GM19043 (cell line): ENCODE results near the gene PLCH2.
"Not testable (repeated sequence)": the region's sequence is repeated elsewhere in the genome, so short reads cannot be mapped to it uniquely, and the experiment has no call there.

Source experiments
- ATAC-seq: cut with Tn5 transposase; IDR thresholded peaks from one replicate; pipeline ENCODE4 v1.9.1; 2021; ENCODE audit warnings: low read depth; ENCODE audit not compliant: unreplicated experiment

PLCH2 gene

GRCh38 chr1:2540816-2541492 is 64.9 kb downstream of the PLCH2 start:
- ATAC-seq: no peak

GRCh38 chr1:2541619-2542245 is 65.6 kb downstream of the PLCH2 start:
- no peak for ATAC-seq

- no peak for ATAC-seq
Measured at GRCh38 chr1:2542246-2542915, 66.3 kb downstream of the PLCH2 start.

- no peak for ATAC-seq
Measured at GRCh38 chr1:2543543-2544092, 67.5 kb downstream of the PLCH2 start.

- no peak for ATAC-seq
Measured at GRCh38 chr1:2544093-2544874, 68.2 kb downstream of the PLCH2 start.

GRCh38 chr1:2544875-2545640 is 69.0 kb downstream of the PLCH2 start:
- no peak for ATAC-seq

GRCh38 chr1:2545754-2546514 is 69.8 kb downstream of the PLCH2 start:
- ATAC-seq: peak; percentile 23

GRCh38 chr1:2546515-2547209 is 70.6 kb downstream of the PLCH2 start:
- peak; percentile 41 for ATAC-seq

- ATAC-seq: no peak
Measured at GRCh38 chr1:2547210-2548067, 71.3 kb downstream of the PLCH2 start.

GRCh38 chr1:2548068-2548589 is 72.0 kb downstream of the PLCH2 start:
- peak; percentile 3 for ATAC-seq

- ATAC-seq: not testable (repeated sequence)
Measured at GRCh38 chr1:2549367-2550029, 73.4 kb downstream of the PLCH2 start.

GRCh38 chr1:2550309-2550861 is 74.3 kb downstream of the PLCH2 start:
- not testable (repeated sequence) for ATAC-seq

GRCh38 chr1:2551544-2551943 is 75.5 kb downstream of the PLCH2 start:
- not testable (repeated sequence) for ATAC-seq

GRCh38 chr1:2552189-2552588 is 76.1 kb downstream of the PLCH2 start:
- ATAC-seq: no peak

- not testable (repeated sequence) for ATAC-seq
Measured at GRCh38 chr1:2553076-2553475, 77.0 kb downstream of the PLCH2 start.

GRCh38 chr1:2553871-2554620 is 78.0 kb downstream of the PLCH2 start:
- ATAC-seq: no peak
